Stimulated activated CD4-positive, alpha-beta T cell treated with anti-CD3 and anti-CD28 coated beads, Interleukin-4, amount 100 ng/mL, for 1 hour (primary cell): Measurements from ENCODE around the gene PDE2A.

Experiments
- DNase-seq: peaks from one replicate; pipeline ENCODE4 v3.0.0-alpha.2; 2020

Gene PDE2A

GRCh38 chr11:72607496-72607895 lies 66.7 kb downstream of the PDE2A start:
- DNase-seq, result no peak

- no peak for DNase-seq
These were observed 67.3 kb downstream of the PDE2A start for GRCh38 chr11:72606748-72607468.

GRCh38 chr11:72605973-72606747 lies 68.1 kb downstream of the PDE2A start:
- no peak for DNase-seq

GRCh38 chr11:72604256-72604655 lies 70.0 kb downstream of the PDE2A start:
- DNase-seq, result no peak

GRCh38 chr11:72602250-72602904 lies 71.8 kb downstream of the PDE2A start:
- no peak for DNase-seq

- DNase-seq, result no peak
These were observed 73.7 kb downstream of the PDE2A start for GRCh38 chr11:72600557-72600956.

- no peak for DNase-seq
These were observed 74.7 kb downstream of the PDE2A start for GRCh38 chr11:72599325-72600117.

GRCh38 chr11:72598906-72599305 lies 75.3 kb downstream of the PDE2A start:
- no peak for DNase-seq

- DNase-seq, result no peak
These were observed 75.8 kb downstream of the PDE2A start for GRCh38 chr11:72598466-72598865.

- DNase-seq, result no peak
These were observed 76.5 kb downstream of the PDE2A start for GRCh38 chr11:72597721-72598120.

- no peak for DNase-seq
These were observed 78.9 kb downstream of the PDE2A start for GRCh38 chr11:72595292-72595684.

- no peak for DNase-seq
These were observed 79.5 kb downstream of the PDE2A start for GRCh38 chr11:72594493-72595291.

GRCh38 chr11:72592698-72593495 lies 81.3 kb downstream of the PDE2A start:
- no peak for DNase-seq

GRCh38 chr11:72591785-72592502 lies 82.3 kb downstream of the PDE2A start:
- DNase-seq, result peak; percentile 30

GRCh38 chr11:72591023-72591422 lies 83.2 kb downstream of the PDE2A start:
- no peak for DNase-seq

- peak; percentile 56 for DNase-seq
These were observed 84.1 kb downstream of the PDE2A start for GRCh38 chr11:72589802-72590761.

- DNase-seq, result no peak
These were observed 85.5 kb downstream of the PDE2A start for GRCh38 chr11:72588421-72589410.

GRCh38 chr11:72587696-72588095 lies 86.5 kb downstream of the PDE2A start:
- no peak for DNase-seq
